GM19467 (cell line): ENCODE measurements around the gene ST8SIA1.

Experiments used
- ATAC-seq: cut with Tn5 transposase; IDR thresholded peaks from one replicate; pipeline ENCODE4 v1.9.1; 2021; ENCODE audit warnings: mild to moderate bottlenecking, moderate library complexity; ENCODE audit not compliant: unreplicated experiment

The ST8SIA1 gene

DNA sequence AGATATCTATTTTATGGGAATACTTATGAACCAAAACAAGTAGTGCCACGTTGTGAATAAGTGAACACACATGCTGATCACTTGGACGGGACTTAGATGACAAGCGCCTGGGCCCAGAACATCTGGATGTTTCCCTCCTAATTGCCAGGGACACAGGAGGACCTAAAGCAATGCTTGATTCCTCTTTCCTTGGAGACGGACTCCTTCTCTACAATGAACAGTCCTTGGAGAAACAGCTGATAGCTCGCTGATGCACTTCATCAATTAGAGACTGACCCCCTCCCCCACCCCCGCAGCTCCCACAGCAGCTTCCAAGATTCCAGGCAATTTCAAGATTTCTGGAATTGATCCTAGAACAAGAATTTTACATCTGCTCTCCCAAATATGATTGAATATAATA is 86.4 kb downstream of the ST8SIA1 start:
- ATAC-seq, result no peak

GRCh38 chr12:22246217-22246846 is 88.2 kb downstream of the ST8SIA1 start:
- ATAC-seq, result no peak

GRCh38 chr12:22242726-22243125 is 91.8 kb downstream of the ST8SIA1 start:
- no peak for ATAC-seq

- ATAC-seq, result no peak
Measured at GRCh38 chr12:22238211-22238610, 96.3 kb downstream of the ST8SIA1 start.

GRCh38 chr12:22234561-22234960 is 99.9 kb downstream of the ST8SIA1 start:
- ATAC-seq, result no peak

- no peak for ATAC-seq
Measured at GRCh38 chr12:22231836-22232235, 102.7 kb downstream of the ST8SIA1 start.

GRCh38 chr12:22231078-22231477 is 103.4 kb downstream of the ST8SIA1 start:
- no peak for ATAC-seq

- ATAC-seq, result no peak
Measured at GRCh38 chr12:22230280-22230794, 104.2 kb downstream of the ST8SIA1 start.

- ATAC-seq, result no peak
Measured at GRCh38 chr12:22229652-22230279, 104.7 kb downstream of the ST8SIA1 start.

DNA sequence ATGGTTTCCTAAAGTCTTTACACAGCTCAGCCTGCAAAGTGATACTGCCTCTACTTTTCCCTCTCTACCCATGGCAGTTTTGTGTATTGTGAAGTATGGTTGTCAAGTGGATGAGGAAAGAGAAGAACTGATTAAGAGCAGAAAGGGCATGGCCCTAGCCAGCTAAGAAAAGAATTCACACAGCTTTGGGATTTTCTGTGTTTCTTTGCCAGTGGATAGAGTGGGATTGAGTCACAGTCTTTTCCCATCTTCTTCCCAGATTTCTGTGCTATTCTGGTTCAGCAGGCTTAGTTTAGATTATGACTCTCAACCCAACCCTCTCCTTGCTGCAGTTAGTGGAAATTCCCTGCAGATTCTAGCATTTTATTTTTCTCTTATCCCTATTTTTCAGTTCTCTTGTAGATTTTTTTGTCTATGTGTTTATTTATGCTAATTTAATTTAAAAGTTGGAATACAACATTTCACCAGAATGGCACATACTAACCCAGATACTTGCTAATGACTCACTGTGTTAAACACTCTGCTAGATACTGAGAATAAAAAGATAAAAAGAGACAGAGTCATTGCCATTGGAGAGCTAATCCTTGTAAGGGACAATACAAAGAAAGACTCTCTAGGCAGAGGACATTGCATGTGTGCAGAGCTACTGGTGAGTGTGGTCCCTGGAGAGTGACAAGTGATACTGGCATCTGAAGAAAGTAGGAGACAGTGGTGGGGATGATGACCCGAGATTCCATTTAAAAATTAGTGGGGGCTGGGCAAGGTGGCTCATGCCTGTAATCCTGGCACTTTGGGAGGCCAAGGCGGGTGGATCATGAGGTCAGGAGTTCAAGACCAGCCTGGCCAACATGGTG is 106.3 kb downstream of the ST8SIA1 start:
- no peak for ATAC-seq

- no peak for ATAC-seq
Measured at GRCh38 chr12:22223356-22223755, 111.2 kb downstream of the ST8SIA1 start.

GRCh38 chr12:22217556-22217955 is 117.0 kb downstream of the ST8SIA1 start:
- no peak for ATAC-seq

- ATAC-seq, result no peak
Measured at GRCh38 chr12:22215467-22216253, 118.8 kb downstream of the ST8SIA1 start.

DNA sequence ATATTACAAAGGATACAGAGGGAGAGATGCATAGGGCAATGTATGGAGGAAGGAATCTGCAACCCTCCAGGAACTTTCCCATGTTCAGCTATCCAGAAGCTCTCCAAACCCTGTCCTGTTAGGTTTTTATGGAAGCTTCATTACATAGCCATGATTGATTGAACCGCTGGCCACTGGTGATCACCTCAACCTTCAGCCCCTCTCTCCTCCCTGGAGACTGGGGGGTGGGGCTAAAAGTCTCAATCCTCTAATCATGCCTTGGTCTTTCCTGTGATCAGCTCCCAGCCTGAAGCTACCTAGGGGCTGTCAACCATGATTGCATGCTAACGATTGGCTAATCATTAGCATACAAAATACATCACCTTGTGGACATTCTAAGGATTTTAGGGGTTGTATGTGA is 123.4 kb downstream of the ST8SIA1 start:
- no peak for ATAC-seq

DNA sequence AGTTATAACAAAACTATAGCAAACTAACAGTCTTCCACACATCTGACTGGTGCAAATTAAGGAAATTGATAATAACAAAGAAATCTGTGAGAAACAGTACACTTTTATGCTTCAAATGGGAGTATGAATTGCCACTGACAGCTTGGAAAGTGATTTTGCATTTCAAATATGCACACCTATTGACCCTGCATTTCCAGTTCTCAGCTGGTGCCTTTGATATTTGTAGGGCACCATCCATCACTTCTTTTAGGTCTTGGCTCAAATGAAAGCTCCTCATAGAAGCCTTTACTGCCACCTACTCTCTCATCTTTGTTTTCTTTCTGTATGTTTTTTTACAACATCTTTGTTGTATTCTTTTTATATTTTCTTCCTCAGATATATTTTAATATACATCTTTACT is 125.1 kb downstream of the ST8SIA1 start:
- no peak for ATAC-seq

DNA sequence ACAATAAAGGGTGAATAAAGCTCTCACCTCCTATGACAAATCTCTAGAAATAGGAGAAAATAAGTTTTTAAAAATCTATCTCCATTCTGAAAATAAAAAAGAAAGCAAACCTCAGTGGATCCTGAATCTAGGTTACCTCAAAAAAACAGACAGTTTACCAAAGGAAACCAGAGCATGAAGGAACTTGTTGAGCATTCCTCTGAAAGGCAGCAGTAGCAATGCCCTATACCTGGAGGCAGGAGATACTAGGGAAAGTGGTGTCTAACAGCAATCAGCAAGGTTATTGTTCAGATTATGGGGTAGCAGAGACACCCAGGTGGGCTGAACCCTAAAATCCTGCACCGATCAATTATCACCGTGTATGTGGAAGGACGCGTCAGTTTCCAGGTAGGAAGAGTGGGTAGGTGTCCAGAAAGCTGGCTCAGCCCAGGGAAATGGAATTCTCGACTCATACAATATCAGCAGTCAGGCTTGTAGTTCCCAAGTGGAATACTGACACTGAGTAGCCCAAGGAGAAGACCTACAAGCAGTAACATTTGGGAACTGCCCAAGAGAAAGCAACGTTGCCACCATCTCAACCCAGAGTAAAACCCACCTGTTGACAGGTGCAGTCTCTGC is 128.3 kb downstream of the ST8SIA1 start:
- ATAC-seq, result no peak

DNA sequence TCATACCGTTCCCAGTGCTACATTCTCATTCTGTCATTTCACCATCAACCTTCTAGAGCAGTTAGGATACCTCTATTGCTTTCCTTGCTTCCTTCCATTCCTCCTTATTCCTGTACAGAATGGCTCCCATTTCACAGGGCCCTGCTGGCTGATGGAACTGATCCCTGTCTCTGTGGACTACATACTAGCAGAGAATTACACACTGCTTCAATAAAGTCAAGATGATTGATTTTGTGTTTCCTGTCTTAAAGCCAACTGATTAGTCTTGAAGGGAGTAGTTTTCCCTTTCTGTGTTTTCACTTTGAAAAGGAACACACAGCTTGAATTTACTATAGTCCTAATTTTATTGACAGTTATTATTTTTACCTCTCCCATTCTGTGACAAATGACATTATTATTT is 130.1 kb downstream of the ST8SIA1 start:
- ATAC-seq, result no peak

- ATAC-seq, result no peak
Measured at GRCh38 chr12:22202847-22203246, 131.7 kb downstream of the ST8SIA1 start.

DNA sequence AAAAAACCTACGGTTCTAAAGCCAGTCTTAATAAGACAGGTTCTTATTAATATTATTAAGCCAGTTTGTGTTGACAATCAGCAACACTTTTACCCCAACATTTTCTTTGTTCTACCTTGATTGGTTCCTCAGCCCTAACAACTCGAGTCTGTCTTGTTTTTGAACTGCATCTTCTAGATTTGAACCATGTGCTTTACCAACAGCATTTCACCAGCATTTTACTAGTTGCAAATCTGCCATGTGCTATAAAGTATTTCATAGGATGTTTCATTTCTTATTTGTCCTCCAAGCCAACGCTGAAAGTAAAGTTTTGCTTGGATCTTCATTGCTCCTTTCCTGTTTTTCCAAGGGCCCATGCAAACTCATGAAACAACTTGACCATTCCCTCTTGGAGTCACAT is 133.4 kb downstream of the ST8SIA1 start:
- no peak for ATAC-seq

DNA sequence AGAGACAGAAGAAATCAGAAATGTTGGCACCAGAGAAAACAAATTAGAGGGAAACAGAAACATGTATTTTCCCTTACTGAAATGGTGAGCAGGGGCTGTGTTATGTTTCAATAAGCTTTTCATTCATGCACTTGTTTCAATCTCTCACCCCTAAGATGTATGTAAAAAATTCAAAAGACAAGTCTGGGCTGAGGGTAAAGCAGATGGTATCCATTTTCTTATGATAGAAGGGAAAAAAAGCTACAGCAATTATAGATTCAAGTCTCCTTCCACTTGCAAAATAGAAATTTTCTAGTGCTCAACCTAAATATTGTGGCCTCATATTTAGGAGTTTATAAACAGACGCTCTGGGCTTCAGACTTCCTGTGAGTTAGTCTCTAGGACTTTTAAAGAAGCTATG is 138.3 kb downstream of the ST8SIA1 start:
- no peak for ATAC-seq

GRCh38 chr12:22190969-22191368 is 143.5 kb downstream of the ST8SIA1 start:
- no peak for ATAC-seq
